A549 treated with GW870086 at 1 μM for 4 hours (cell line): ENCODE results near the gene LSM7. TPM values are rescaled to one million over a fixed set of nuclear protein-coding genes. Genes with fewer than 3 reads are reported as not detected.

Experiments used
- total RNA-seq: library from RNA; stranded (reverse); fragments of 200-300 nt; extraction: Qiagen RNA extraction; gene quantifications from 5 replicates; pipeline ENCODE4 v1.2.3, GENCODE V29; 2022; ENCODE audit warnings: low read depth

Gene LSM7
- total RNA-seq = 131 to 166 TPM (median 150 TPM) in 5 replicates

DNA sequence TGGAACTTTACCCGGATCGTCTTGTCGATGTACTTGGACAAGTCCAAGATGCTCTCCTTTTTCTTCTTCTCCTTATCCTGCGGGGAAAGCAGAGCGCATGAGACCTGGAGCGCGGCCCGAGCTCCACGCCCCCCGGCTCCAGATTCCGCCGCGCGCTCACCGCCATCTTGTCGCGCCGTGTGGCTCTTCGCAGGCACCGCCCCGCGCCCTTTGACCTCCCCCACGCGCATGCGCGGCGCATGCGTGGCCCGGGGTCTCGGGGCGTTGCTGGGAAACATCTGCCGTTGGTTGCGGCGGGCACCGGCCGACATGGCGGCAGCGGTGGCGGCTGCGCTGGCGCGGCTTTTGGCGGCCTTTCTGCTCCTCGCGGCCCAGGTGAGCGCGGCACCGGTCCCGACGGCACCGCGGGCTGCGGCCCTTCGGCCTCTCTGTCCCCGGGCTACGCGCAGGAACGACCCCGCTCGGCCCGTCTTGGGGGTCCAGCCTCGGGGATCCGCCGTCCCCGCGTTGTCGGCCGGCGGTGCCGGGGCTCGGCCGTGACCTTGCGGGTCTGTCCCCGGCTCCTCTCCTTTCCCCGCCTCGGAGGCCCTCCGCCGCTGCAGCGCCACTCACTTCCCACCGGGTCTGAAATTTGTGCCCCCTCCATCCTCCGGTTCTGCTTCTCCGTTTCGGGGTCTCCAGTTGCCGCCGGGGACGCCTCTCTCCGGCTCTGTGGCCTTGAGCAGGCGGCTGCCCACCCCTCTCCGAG lies at the start of gene LSM7, which contains the start of gene SPPL2B:
LSM7 (minus strand) TSS at position 186 of the 748 bp plus-strand sequence; CDS start at position 166, 20 bp downstream.
SPPL2B (plus strand) TSS at position 284 of the 748 bp plus-strand sequence; CDS start at position 310, 26 bp downstream.

DNA sequence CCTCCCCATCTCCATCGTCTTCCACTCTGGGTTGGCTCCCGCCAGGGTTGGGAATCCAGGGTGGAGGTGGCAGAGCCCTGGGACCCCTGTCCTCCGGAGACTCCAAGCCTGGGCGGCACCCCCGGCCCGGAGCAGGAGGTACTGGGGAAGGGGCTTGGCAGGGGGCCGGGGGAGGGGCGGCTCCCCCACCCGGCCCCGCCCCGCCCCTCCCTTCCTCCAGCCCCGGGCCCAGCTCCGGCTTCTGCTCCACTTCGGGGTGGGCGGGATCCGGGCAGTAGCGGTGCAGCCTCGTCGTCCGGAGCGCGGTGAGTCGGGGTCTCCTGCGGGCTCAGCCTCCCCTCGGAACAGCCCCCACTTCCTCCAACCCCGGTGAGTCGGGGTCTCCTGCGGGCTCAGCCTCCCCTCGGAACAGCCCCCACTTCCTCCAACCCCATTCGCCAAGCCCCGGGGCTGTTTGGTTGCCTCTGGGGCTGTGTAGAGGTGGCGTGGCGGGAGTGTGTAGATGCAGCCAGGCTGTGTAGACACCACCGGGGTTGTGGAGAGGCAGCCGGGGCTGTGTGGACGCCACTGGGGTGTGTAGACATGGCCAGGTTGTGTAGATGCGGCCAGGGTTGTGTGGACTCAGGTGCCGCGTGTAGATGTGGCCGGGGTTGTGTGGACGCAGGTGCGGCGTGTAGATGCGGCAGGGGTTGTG lies 31.8 kb upstream of the LSM7 start, which contains the start of gene TMPRSS9:
TMPRSS9 (plus strand) TSS at position 274 of the 694 bp plus-strand sequence. CDS start 29,521 bp downstream, outside the sequence.

DNA sequence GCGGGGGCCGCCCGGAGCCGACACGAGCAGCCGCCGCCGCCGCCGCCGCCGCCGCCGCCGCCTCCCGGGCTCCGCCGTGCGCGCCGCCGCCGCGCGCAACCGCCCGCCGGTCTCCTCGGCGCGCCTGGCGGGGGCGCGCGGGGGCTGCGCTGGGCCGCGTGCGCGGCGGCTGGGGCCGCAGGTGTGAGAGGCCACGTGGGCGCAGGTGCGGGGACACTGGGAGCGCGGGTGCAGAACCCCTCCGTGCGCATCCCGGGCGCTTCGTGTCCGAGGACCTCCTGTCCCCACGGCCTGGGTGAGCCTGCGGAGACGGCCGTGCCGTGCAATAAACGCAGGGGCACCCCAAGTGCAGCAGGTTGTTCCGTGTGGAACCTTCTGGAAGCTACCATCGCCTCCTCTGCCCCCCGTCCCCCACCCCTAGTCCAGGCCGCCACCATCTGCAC lies 20.3 kb downstream of the LSM7 start, which contains the start of gene LINGO3:
LINGO3 (minus strand) TSS at position 41 of the 443 bp plus-strand sequence. CDS start 16,378 bp downstream, outside the sequence.

DNA sequence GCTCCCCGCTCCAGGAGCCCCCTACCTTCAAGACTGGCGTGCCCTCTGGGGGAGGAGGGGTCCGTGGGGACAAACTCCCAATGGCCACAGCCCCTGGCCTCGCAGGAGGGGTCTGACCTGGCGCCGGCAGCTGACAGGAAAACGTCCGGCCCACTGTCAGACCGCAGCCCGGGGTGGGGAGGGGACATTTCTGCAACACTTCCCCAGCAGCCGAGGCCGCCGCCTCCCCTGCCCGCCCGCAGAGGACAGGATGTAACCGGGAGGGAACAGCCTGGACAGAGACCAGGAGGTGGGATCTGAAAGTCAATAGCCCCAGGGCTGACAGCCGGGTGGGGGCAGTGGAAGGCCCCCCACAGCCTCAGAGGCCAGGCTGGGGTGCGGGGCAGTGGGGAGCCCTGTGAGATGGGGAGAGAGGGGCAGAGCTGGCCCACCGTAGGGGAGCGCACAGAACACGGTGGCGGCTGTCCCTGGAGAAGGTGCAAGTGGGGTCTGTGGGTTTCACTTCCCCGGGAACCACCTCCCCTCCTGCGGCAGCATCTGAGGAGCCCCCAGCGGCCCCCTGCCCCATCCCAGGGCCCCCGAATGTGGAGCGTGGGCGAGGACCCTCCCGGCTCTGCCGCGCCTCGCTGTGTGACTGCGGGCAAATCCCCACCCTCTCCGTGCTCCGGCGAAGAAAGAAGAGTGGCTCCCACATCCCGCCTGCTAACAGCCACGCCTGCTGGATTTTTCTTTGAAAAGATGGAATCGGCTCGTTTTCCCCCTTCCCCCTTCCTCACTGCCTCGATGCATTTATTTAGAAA lies 46.1 kb downstream of the LSM7 start, which contains the start of gene PEAK3:
PEAK3 (minus strand) TSS at position 114 of the 800 bp plus-strand sequence. CDS start 1,244 bp downstream, outside the sequence.

Other genes with a start within 250 kb of the LSM7 start
- gene MOB3A, start 232.3 kb downstream of the LSM7 start, total RNA-seq = 13.2 to 15.9 TPM (median 14.2 TPM) in 5 replicates
- gene IZUMO4, start 231.7 kb downstream of the LSM7 start, total RNA-seq = 0.23 to 1.1 TPM (median 0.80 TPM) in 5 replicates
- gene AP3D1, start 177.0 kb downstream of the LSM7 start, total RNA-seq = 66.4 to 83.3 TPM (median 81.8 TPM) in 5 replicates
- 11.0 to 18.7 TPM (median 17.3 TPM) in 5 replicates for gene DOT1L, start 164.7 kb downstream of the LSM7 start, total RNA-seq
- 43.2 to 57.5 TPM (median 52.7 TPM) in 5 replicates for gene PLEKHJ1, start 92.3 kb downstream of the LSM7 start, total RNA-seq
- 60.9 to 73.1 TPM (median 68.7 TPM) in 5 replicates for gene SF3A2, start 91.8 kb downstream of the LSM7 start, total RNA-seq
- 7.4 to 17.2 TPM (median 15.2 TPM) in 5 replicates for gene AMH, start 79.3 kb downstream of the LSM7 start, total RNA-seq
- 0.48 to 1.2 TPM (median 0.65 TPM) in 5 replicates for gene JSRP1, start 72.2 kb downstream of the LSM7 start, total RNA-seq
- gene PEAK3, start 46.4 kb downstream of the LSM7 start, total RNA-seq = 0.05 TPM in 1 of 5 replicates, not detected in the others
- gene LINGO3, start 20.4 kb downstream of the LSM7 start, total RNA-seq = not detected in 5 replicates
- gene SPPL2B, start 98 bp upstream of the LSM7 start, total RNA-seq = 12.8 to 21.8 TPM (median 21.6 TPM) in 5 replicates
- 0.03 to 0.42 TPM in 2 of 5 replicates, not detected in the others for gene TMPRSS9, start 31.7 kb upstream of the LSM7 start, total RNA-seq
- 64.3 to 136 TPM (median 113 TPM) in 5 replicates for gene TIMM13, start 99.0 kb upstream of the LSM7 start, total RNA-seq
- 63.6 to 85.8 TPM (median 74.4 TPM) in 5 replicates for gene LMNB2, start 128.4 kb upstream of the LSM7 start, total RNA-seq
- gene GADD45B, start 147.5 kb upstream of the LSM7 start, total RNA-seq = 61.9 to 89.9 TPM (median 83.4 TPM) in 5 replicates